Dermis microvascular lymphatic vessel endothelial cell (primary cell): ENCODE measurements around the gene GOLIM4. TPM values are rescaled to one million over a fixed set of nuclear protein-coding genes. Genes with fewer than 3 reads are reported as not detected.
"Not testable (repeated sequence)": the region's sequence is repeated elsewhere in the genome, so short reads cannot be mapped to it uniquely, and the experiment has no call there.

Experiments
- DNase-seq, 2 donors: peaks; one replicate each; pipeline versions ENCODE4 v3.0.0 to v3.0.0-alpha.2; 2010; ENCODE audit warnings: low read depth in 2 of 2
- total RNA-seq: library from RNA; depleted of rRNA; stranded (reverse); fragments of >200 nt; gene quantifications from 2 replicates; pipeline ENCODE4 v1.2.1, GENCODE V29; 2014

The GOLIM4 gene
- total RNA-seq, 1 donor from 2014 or later = 21.8 TPM

- peak; percentile 15 to 17 for DNase-seq
These were observed 46.3 kb downstream of the GOLIM4 start for GRCh38 chr3:168049367-168049974.

GRCh38 chr3:168048414-168049330, 47.1 kb downstream of the GOLIM4 start:
- no peak for DNase-seq

GRCh38 chr3:168047936-168048335, 47.8 kb downstream of the GOLIM4 start:
- DNase-seq = no peak

- DNase-seq = peak; percentile 67 to 82
These were observed 48.4 kb downstream of the GOLIM4 start for GRCh38 chr3:168047190-168047795.

- DNase-seq = peak in 1 of 2 donors; percentile 11
These were observed 51.7 kb downstream of the GOLIM4 start for GRCh38 chr3:168044049-168044448.

- peak; percentile 60 to 74 for DNase-seq
These were observed 55.0 kb downstream of the GOLIM4 start for GRCh38 chr3:168040607-168041208.

- DNase-seq = no peak
These were observed 58.7 kb downstream of the GOLIM4 start for GRCh38 chr3:168037020-168037419.

- no peak for DNase-seq
These were observed 59.1 kb downstream of the GOLIM4 start for GRCh38 chr3:168036619-168037018.

GRCh38 chr3:168034152-168034928, 61.4 kb downstream of the GOLIM4 start:
- no peak for DNase-seq

GRCh38 chr3:168030577-168030976, 65.1 kb downstream of the GOLIM4 start:
- DNase-seq = no peak

- no peak for DNase-seq
These were observed 66.0 kb downstream of the GOLIM4 start for GRCh38 chr3:168029705-168030104.

- no peak for DNase-seq
These were observed 67.6 kb downstream of the GOLIM4 start for GRCh38 chr3:168028086-168028485.

GRCh38 chr3:168026764-168027163, 69.0 kb downstream of the GOLIM4 start:
- no peak for DNase-seq

GRCh38 chr3:168025076-168025475, 70.6 kb downstream of the GOLIM4 start:
- DNase-seq = peak in 1 of 2 donors; percentile 37

- peak; percentile 92 to 94 for DNase-seq
These were observed 71.2 kb downstream of the GOLIM4 start for GRCh38 chr3:168024537-168024941.

GRCh38 chr3:168021737-168022450, 73.8 kb downstream of the GOLIM4 start:
- no peak for DNase-seq

- not testable (repeated sequence) for DNase-seq
These were observed 84.4 kb downstream of the GOLIM4 start for GRCh38 chr3:168011280-168011679.

- no peak for DNase-seq
These were observed 89.1 kb downstream of the GOLIM4 start for GRCh38 chr3:168006584-168006983.

GRCh38 chr3:168003911-168004310, 91.8 kb downstream of the GOLIM4 start:
- DNase-seq = no peak

- DNase-seq = peak in 1 of 2 donors; percentile 19
These were observed 92.8 kb downstream of the GOLIM4 start for GRCh38 chr3:168002786-168003368.
